Measurements from ENCODE around the gene CENPN. TPM values are rescaled to one million over a fixed set of nuclear protein-coding genes. Genes with fewer than 3 reads are reported as not detected.

CENPN gene
- total RNA-seq, 1 experiment from 2014 or later, result 76.7 TPM

DNA sequence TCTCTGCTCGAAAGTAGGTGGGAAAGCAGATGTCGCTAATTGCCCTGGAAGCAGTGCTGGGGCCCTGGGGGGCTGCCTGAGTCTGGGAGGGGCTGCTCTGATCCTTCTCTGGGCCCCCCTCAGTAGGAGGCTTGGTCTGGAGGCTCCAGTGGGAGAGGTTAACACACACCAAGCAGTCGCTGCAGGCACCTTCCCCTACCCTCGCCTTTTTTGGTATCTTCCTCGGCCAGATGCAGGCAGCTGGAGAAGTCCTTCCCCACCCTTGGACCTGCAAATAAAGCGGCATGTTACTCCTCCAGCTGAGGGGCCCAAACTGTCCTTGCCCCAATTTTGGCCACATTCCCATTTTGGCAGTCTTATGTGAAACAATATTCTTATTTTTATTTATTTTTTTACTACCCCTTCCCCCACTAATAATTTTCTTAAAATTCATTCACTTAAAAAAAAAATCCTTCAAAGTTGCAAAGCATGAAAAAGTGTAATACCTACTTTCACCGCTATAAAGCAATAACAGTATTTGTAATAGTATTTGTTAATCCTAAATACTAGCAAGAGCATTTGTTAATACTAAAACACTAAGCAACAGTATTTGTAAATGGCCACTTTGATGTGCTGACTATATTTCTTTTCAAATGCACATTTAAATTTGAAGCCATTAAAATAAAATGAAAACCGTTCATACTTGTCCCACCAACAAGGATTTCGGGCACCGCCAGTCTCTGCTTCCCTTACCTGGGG, 55.0 kb downstream of the CENPN start:
- H3K4me1 ChIP-seq (ENCODE audit: control insufficient read depth in 1 of 2, insufficient read depth in 2 of 2, low read length in 2 of 2), result no peaks in the 10 kb centered on the region
- no peak overlapping the region for H3K9ac ChIP-seq (ENCODE audit: low read length)
- H3K27me3 ChIP-seq (ENCODE audit: insufficient read depth, low read length), result no peaks in the 10 kb centered on the region
- no TSS peak for BruUV-seq (replicated peaks)
- no peak overlapping the region for H3K4me2 ChIP-seq (ENCODE audit: low read length)
- no peaks in the 10 kb centered on the region for H3K9me2 ChIP-seq (ENCODE audit: insufficient read depth)
- TF ChIP-seq YY1 (IDR thresholded peaks at IDR 0.05; ENCODE audit: extremely low read depth, insufficient replicate concordance, low read depth, low read length), result no peak
- no peak for TF ChIP-seq REST (IDR thresholded peaks at IDR 0.05; ENCODE audit: low read depth)
- TF ChIP-seq ZFX (IDR thresholded peaks at IDR 0.05), result no peak
- no peak for TF ChIP-seq EGR1 (IDR thresholded peaks at IDR 0.05; ENCODE audit: low read depth)
- TF ChIP-seq, protein P1, sequence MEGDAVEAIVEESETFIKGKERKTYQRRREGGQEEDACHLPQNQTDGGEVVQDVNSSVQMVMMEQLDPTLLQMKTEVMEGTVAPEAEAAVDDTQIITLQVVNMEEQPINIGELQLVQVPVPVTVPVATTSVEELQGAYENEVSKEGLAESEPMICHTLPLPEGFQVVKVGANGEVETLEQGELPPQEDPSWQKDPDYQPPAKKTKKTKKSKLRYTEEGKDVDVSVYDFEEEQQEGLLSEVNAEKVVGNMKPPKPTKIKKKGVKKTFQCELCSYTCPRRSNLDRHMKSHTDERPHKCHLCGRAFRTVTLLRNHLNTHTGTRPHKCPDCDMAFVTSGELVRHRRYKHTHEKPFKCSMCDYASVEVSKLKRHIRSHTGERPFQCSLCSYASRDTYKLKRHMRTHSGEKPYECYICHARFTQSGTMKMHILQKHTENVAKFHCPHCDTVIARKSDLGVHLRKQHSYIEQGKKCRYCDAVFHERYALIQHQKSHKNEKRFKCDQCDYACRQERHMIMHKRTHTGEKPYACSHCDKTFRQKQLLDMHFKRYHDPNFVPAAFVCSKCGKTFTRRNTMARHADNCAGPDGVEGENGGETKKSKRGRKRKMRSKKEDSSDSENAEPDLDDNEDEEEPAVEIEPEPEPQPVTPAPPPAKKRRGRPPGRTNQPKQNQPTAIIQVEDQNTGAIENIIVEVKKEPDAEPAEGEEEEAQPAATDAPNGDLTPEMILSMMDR (IDR thresholded peaks at IDR 0.05 in 2 of 3, conservative IDR thresholded peaks at IDR 0.05 in 1 of 3; ENCODE audit: borderline replicate concordance in 1 of 3, insufficient read depth in 1 of 3, low read depth in 2 of 3, low read length in 2 of 3), result no peak
- TF ChIP-seq JUND (IDR thresholded peaks at IDR 0.05), result no peak
- H3K36me3 ChIP-seq (ENCODE audit: control insufficient read depth in 1 of 2, insufficient read depth in 2 of 2, low read length in 2 of 2), result no peaks in the 10 kb centered on the region
- intact Hi-C loops (cut with micrococcal nuclease), result no loop called here
- H3K79me2 ChIP-seq (ENCODE audit: insufficient read depth, low read length), result no peaks in the 10 kb centered on the region
- no peak overlapping the region for H2AFZ ChIP-seq (ENCODE audit: low read depth, low read length, poor library complexity, severe bottlenecking)
- POLR2A ChIA-PET, result no interaction called here
- CTCF ChIA-PET, result no interaction called here
- RAD21 ChIA-PET (ENCODE audit: low non-redundant PET in 1 of 2, low total read pairs in 2 of 2, uncharacterized antibody in 2 of 2, unreplicated experiment in 2 of 2), result no interaction called here
- no peak overlapping the region for H3K4me3 ChIP-seq (replicated peaks in 1 of 2; ENCODE audit: low read depth in 1 of 2, low read length in 2 of 2)
- ATAC-seq (no peak), DNase-seq (ENCODE audit: low read depth, low spot score) (no peak)
- H3K27ac ChIP-seq (ENCODE audit: low read depth, low read length), result no peak overlapping the region
- no peaks in the 10 kb centered on the region for H3K9me3 ChIP-seq (ENCODE audit: control insufficient read depth in 1 of 2, insufficient read depth in 1 of 2, low read depth in 1 of 2, low read length in 2 of 2)
- no peaks in the 10 kb centered on the region for H4K20me1 ChIP-seq (ENCODE audit: insufficient read depth)
